NCI-H1417 treated with DMSO at 0.1 percent for 48 hours (cell line): ENCODE measurements around the gene DDRGK1.

Experiments used
- DNase-seq: peaks from one replicate; lab custom pipeline; 2025; lab: John Stamatoyannopoulos, UW

DDRGK1 gene

GRCh38 chr20:3204124-3204794, at the start of gene DDRGK1:
DDRGK1 (minus strand) TSS chr20:3204682; CDS start chr20:3204627, 55 bp downstream.
- peak; percentile 81 for DNase-seq

DNA sequence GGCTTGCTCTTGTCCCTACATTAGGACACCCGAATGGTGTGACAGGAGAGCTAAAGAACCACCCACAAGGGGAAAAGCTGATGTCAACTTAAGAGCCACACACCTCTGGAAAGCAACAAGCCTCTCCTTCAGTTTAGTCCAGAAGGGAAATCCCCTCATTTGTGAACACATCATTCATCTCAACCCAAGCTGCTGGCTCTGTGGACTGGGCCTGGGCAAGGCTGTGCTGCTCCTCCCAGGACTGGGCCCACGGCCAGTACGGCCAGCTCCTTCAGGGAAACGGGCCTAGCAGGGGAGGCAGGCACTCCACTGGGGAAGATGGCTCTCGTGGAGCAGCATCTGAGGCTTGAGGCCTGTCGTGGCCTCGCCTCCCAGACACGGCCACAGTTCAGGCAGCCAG, 47.3 kb upstream of the DDRGK1 start:
- DNase-seq: no peak

GRCh38 chr20:3250091-3250504, 45.6 kb upstream of the DDRGK1 start:
- DNase-seq: no peak

- DNase-seq: no peak
These were observed 44.5 kb upstream of the DDRGK1 start for GRCh38 chr20:3248993-3249347.

DNA sequence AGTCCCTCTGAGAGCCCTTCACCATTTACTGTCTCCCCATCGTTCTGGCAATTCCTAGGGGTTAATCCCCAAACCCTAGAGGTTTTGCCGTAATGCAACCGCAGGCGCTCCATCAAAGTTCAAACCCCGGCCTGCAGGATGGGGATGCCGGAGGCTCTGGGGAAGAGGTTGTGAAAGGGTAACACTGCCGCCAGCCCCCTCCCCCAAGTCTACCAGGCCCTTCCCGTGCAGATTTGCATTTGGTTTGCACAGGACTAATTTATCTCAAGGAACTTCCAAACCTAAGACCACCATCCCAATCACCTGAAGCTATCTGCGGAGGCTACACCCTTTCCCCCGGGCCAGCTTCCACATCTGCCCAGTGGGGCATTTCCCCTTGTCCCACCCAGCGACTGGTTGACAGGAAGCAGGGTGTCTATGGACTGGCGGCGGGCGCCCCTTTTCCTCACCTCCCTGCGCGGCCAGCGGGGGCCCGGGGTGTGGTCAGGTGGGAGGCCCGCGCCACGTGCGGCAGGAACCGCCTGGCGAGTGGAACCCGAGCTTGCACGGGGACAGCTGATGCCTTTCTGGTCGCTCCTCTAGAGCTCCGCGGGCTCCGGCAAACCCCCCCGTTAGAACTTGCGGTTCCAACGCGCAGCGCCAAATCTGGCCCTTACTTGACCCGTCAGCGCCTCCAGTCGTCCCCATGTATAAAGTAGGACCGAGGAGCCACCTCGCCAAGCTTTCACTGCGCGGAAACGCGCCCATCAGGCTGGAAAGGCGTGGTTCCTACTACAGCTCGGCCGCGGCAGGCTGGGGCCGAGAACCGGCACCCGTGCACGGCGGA, 43.9 kb upstream of the DDRGK1 start:
- no peak for DNase-seq

DNA sequence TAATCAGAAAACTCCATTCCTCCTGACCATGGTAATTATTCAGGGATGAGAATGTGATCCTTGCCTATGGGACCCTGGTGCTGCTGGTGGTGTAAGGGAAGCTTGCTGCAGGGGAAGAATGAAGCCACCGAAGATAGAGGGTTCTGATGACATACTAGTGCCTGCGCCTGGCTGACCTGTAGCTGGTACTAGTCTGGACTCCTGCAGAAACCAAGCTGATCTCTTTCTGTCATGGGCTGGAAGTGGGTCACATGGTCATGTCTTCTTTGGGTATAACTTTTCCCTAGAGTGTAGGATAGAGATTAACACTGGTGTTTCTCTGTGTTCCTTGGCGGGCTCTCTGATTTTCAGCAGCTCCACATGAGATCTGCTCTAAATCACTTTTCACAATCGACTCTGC, 43.2 kb upstream of the DDRGK1 start:
- no peak for DNase-seq

DNA sequence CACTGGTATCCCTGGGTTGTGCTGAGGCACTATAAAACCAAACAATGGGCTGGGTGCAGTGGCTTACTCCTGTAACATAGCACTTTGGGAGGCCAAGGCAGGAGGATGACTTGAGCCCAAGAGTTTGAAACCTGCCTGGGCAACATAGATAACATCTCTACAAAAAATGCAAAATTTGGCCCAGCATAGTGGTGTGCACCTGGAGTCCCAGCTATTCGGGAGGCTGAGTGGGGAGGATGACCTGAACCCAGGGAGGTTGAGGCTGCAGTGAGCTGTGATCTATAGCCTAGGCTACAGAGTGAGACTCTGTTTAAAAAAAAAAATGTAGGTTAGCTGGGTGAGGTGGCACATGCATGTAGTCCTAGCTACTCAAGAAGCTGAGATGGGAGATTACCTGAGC, 42.2 kb upstream of the DDRGK1 start:
- DNase-seq: no peak

DNA sequence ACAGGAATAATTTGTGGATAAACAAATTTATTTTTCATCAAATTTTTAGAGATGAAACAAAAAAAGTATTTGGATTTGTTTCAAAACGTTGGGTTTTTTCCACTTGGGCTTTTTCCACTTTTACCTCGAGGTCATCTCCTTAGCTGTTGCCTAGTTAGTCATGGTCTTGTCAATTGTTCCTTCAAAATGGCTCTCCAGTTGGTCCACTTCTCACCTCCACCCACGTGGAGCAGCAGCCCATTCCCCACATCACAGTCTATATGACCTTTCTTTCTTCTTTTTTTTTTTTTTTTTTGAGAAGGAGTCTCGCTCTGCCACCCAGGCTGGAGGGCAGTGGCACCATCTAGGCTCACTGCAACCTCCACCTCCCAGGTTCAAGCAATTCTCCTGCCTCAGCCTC, 41.2 kb upstream of the DDRGK1 start:
- no peak for DNase-seq

GRCh38 chr20:3245156-3245555, 40.7 kb upstream of the DDRGK1 start:
- no peak for DNase-seq

DNA sequence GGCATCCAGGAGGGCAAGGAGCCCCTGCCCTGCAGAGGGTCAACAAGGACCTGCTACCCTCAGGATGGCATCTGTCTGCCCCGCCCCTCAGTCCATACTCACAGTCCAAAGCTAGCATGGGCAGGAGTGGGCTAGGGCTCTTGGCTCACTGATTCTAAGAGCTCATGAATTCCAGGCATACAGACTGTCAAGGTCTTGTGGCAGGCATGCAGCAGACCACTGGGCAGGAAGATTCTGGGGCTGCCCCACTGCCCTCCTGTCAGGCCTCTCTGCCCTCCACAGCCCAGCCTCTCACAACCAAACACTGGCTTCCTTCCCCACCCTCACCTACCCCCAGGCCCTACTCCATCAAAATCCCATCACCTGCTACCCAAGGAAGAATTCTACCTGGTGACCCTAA, 40.1 kb upstream of the DDRGK1 start:
- no peak for DNase-seq

GRCh38 chr20:3243718-3244358, 39.4 kb upstream of the DDRGK1 start:
- no peak for DNase-seq

DNA sequence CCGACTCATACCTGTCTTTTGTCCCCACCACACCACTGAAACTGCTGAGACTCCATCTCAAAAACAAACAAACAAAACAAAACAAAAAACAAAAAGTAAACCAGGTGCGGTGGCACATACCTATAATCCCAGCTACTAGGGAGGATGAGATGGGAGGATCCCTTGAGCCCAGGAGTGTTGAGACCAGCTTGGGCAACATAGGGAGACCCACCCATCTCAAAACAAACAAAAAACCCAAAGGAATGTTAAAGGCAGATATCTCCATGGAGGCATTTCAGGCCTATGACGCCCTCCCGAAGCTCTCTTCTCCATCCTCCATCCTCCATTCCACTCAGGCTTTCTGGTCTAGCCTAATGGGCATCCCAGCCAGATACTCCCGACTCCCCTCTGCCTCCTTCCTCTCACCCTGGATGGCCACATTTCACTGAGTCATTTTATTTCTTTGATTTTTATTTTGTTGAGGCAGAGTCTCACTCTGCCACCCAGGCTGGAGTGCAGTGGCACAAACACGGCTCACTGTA, 37.8 kb upstream of the DDRGK1 start:
- no peak for DNase-seq

GRCh38 chr20:3240776-3241363, 36.4 kb upstream of the DDRGK1 start:
- no peak for DNase-seq

DNA sequence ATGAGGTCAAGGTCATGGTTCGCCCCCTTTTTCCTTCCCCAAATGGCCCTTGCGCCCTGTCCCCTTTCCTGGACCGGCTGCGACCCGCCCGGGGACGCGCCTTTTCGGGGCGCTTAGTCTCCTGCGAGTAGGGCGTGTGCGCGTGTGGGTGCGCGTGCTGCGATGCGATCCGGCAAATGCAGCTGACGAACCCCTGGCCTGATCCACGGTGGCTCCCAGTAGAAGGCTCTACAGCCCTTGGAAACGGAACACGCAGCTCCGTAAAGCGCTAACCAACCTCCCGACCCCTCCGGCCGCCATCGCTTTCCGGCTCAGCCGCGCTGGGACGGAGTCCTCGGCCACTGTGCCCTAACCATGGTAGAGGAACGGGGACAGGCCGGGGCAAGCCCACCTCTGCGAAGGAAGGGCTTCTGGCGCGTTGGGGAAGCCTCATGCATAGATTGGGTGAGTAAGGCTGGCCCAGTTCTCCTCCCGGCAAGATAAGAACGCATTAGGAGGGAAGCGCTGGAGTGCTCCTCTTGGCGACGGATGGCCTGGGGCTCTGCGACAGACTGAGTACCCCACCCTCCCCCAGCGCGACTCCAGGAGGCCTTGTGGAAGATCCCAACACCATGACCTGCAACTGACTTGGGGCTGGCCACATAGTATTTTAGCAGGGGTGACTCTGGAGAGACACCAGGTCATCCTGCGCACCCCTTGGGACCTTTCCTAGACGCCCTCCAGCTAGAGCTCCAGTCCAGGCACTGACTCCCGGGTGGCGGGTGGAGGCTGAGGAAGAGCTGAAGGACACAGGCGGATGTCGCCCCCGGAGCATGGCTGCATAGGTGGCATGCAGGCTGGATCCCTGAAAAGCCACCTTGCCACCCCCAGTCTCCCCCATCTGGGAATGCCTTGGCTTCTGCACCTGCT, 35.6 kb upstream of the DDRGK1 start:
- DNase-seq: no peak

DNA sequence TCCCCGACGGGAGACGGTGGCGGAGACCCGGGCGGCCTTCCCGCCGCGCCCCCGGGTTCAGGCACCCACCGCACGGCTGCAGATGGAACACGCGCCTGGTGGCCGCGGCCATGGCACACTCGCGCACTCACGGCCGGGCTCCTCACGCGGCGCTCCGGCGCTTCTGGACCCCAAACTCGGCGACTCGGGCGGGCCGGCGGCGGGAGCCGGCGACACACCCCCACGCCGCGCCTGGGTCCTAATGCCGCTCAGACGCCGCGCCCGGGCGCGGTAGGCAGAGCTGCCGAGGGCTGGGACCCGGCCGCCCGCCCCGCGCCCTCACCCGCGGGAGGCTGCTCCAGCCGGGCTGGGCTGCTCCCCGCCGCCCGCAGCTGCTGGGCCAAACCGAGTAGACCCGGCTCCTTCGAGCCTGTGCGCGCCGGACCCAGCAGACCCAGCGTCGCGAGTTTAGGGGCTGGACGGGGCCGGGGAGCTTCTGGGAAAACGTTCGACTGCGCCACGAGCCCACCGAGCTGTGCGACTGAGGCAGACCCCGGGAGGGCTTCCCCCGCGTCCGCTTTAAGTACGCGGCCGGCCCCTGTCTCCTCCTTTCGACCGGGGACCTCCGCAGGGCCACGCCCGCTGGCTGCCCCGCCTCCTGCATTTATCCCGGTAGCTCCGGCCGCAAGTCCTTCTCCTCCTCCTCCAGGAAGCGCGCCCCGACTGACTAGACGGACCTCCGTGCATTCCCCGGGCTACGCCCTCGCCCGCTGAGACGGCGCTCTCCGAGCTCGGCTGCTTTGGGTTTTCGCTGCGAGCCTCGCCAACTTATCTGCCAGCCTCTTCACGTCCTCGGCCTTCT, 34.8 kb upstream of the DDRGK1 start, which contains the start of gene SLC4A11:
TSS of gene SLC4A11 (minus strand) at position 165 of the 841 bp plus-strand sequence. CDS start at position 112, 53 bp downstream.
- DNase-seq: no peak

- no peak for DNase-seq
These were observed 34.1 kb upstream of the DDRGK1 start for GRCh38 chr20:3238616-3239025.

DNA sequence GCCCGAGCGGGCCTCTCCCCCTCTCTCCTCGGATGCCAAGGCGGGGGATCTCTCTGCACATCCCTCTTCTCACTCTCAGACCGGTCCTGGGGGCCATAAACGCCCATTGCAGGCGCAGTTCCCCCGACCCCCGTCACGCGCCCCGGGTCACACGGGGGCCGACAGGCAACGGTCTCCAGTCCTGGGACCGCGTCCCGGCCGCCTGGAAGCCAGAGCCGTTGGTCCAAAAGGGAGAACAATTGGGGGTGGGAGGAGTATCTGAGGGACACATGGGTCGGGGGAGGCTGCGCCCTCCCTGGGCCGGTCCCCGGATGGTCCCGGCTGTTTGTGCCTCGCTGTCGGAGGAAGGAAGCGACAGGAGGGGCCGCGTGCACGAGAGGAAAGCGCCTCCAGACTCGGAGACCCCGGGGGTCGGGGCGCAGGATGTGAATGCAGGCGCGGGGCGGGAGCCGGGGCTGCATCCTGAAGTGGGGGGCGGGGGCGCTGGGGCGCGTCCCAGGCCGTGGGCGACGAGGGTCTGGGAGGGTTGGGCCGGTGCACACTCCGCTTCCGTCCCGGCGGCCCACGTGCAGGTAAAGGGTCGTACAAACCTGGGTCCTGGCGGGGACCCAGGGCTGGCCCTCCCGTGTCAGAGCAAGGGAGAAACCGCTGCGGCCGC, 33.6 kb upstream of the DDRGK1 start:
- DNase-seq: no peak

DNA sequence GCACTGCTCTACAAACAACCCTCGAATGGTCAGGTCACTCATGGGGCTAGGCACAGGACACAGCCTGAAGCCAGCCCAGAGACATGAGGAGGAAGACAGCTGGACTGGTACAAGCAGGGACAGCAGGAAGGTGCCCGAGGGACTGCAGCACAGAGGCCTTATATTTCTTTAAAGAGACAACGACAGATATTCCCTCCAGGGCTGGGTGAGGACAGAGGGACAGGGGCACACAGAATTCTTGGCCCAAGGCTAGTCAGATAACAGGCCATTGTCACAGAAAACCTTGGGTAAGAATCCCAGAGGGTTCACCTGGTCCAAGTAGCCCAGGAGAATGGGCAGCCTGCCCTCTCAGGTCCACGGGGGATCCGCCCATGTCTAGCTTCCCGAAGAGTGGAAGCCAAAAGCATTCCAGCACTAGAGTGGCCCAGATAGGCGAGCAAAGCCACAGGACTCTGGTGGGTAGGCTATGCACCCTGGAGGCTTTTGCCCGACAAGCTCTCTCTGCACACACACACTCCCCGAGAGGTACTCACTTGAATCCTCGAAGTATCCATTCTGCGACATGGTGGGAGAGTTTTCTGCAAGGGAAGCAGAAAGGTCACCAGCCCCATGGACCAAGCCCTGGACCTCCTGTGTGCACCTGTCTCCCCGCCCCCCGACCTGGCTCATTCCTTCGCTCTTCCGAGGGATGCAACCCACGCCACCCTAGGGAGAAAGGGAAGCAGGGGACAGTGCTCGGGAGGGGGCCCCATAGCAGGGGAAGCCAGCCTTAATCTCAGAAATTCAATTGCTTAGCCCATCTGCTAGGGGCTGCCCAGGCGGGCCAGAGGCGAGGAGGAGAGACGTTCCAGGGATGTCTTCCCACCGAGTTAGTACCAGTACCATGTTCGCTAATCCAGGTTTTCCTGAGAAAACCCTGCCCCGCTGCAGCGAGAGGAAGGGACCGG, 32.8 kb upstream of the DDRGK1 start:
- DNase-seq: no peak
